Loucy (cell line): Measurements from ENCODE around the gene ARHGAP10.

Source experiments
- CTCF ChIP-seq: fragments of 200-600 bp; sonication (generic); conservative IDR thresholded peaks from 2 replicates; pipeline ENCODE4 v1.5.1; 2014; ENCODE audit warnings: mild to moderate bottlenecking, antibody characterized with exemption, low read length
- EZH2phosphoT487 ChIP-seq: fragments of 200-600 bp; IDR thresholded peaks from 2 replicates; pipeline ENCODE4 v1.6.1; 2018; ENCODE audit warnings: antibody characterized with exemption, mild to moderate bottlenecking, moderate library complexity, borderline replicate concordance

- TF ChIP-seq CTCF, result no peak
- TF ChIP-seq EZH2phosphoT487, result no peak
These were observed 357.7 kb downstream of the ARHGAP10 start for GRCh38 chr4:148089624-148090023.
